ENCODE data around the gene KCNE3. TPM values are rescaled to one million over a fixed set of nuclear protein-coding genes. Genes with fewer than 3 reads are reported as not detected.

Gene KCNE3
- total and polyA plus RNA-seq, 2 of the 13 experiments (the other 11 are each of a cell fraction or from before 2014, with no cell fraction given): 0.33 to 2.2 TPM

DNA sequence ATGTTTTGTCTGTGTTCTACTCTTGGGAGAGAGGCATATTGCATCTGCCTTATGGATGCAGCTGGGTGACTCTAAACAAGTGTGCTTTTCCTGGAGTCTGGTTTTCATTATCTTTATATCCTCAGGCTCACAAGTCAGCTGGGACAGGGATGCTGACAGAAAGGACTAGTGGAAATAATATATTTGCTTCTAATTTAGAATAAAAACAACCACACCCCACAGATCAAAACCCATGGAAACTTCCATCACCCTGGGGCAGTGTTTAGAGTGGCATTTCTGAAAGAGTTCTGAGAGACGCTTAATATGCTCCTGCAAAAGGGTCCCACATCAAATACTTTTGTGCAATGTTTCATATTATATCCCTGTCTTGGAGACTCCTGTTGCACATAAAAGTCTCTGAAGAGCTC is 20.8 kb downstream of the KCNE3 start (continued):
- TF ChIP-seq DMTF1 (CRISPR knock-in tag; IDR thresholded peaks at IDR 0.05): no peak
- no peak for TF ChIP-seq ZBTB44 (CRISPR knock-in tag; IDR thresholded peaks at IDR 0.05)
- no peak for TF ChIP-seq REPIN1 (CRISPR knock-in tag; IDR thresholded peaks at IDR 0.05; ENCODE audit: borderline replicate concordance, low read depth)
- no peak for TF ChIP-seq HNF4G (IDR thresholded peaks at IDR 0.05; ENCODE audit: borderline replicate concordance, low read depth, low read length)
- TF ChIP-seq HNF4G (CRISPR knock-in tag; IDR thresholded peaks at IDR 0.05; ENCODE audit: borderline replicate concordance, low read depth): no peak
- TF ChIP-seq, protein P1, sequence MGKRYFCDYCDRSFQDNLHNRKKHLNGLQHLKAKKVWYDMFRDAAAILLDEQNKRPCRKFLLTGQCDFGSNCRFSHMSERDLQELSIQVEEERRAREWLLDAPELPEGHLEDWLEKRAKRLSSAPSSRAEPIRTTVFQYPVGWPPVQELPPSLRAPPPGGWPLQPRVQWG (CRISPR knock-in tag; IDR thresholded peaks at IDR 0.05; ENCODE audit: borderline replicate concordance, low read depth): no peak
- no peak for TF ChIP-seq MYC (CRISPR knock-in tag; IDR thresholded peaks at IDR 0.05; ENCODE audit: borderline replicate concordance)
- TF ChIP-seq CREB1 (IDR thresholded peaks at IDR 0.05): no peak
- no peak for TF ChIP-seq CREB1 (CRISPR knock-in tag; IDR thresholded peaks at IDR 0.05)
- no peak for TF ChIP-seq SOX6 (IDR thresholded peaks at IDR 0.05)
- TF ChIP-seq SOX6 (CRISPR knock-in tag; IDR thresholded peaks at IDR 0.05): no peak

Measured in HepG2 (cell line).